Caco-2 (cell line): ENCODE data around the gene ENDOG. TPM values are rescaled to one million over a fixed set of nuclear protein-coding genes. Genes with fewer than 3 reads are reported as not detected.

Experiments used
- BruUV-seq: library from RNA; stranded (reverse); fragments of 400-500 nt; replicated peaks from 2 replicates; lab custom pipeline; 2021; lab: Mats Ljungman, UMichigan
- CTCF ChIA-PET: fragments of 300-600 bp; sonication (Branson Sonifier 250); formaldehyde crosslinking; loops from one replicate; lab custom pipeline; 2022; ENCODE audit warnings: antibody characterized with exemption; lab: Charles Lee
- POLR2A ChIA-PET: fragments of 300-600 bp; sonication (Branson Sonifier 250); formaldehyde crosslinking; loops from one replicate; lab custom pipeline; 2022; ENCODE audit warnings: antibody characterized with exemption; lab: Charles Lee
- DNase-seq, 2 experiments: peaks; one replicate each; pipeline versions ENCODE4 v3.0.0 to v3.0.0-alpha.2; 2020 to 2022
- H3K27me3 ChIP-seq: replicated peaks from 2 replicates; pipeline ENCODE4 v1.6.0; 2011; ENCODE audit warnings: low read length; ENCODE audit not compliant: control insufficient read depth, insufficient read depth
- H3K36me3 ChIP-seq: 2 replicates; pipeline ENCODE4 v1.5.1; 2011; ENCODE audit warnings: low read length; ENCODE audit not compliant: control insufficient read depth, insufficient read depth
- H3K4me1 ChIP-seq: fragments of 250-450 bp; sonication (Bioruptor Pico); 2 replicates; pipeline ENCODE4 v1.5.1; 2020; ENCODE audit warnings: mild to moderate bottlenecking
- H3K4me3 ChIP-seq: 2 replicates; pipeline ENCODE4 v1.5.1; 2011; ENCODE audit warnings: low read depth, mild to moderate bottlenecking, control low read depth, low read length
- H3K9me3 ChIP-seq: fragments of 250-450 bp; sonication (Bioruptor Pico); 2 replicates; pipeline ENCODE4 v1.5.1; 2020; ENCODE audit warnings: mild to moderate bottlenecking, moderate library complexity
- H3K27ac Mint-ChIP-seq: one replicate; pipeline ENCODE4 v1.8.0; 2022; ENCODE audit warnings: mixed read lengths; ENCODE audit not compliant: unreplicated experiment
- H3K27me3 Mint-ChIP-seq: one replicate; pipeline ENCODE4 v1.8.0; 2022; ENCODE audit warnings: mixed read lengths; ENCODE audit not compliant: insufficient read depth, unreplicated experiment
- H3K36me3 Mint-ChIP-seq: one replicate; pipeline ENCODE4 v1.8.0; 2022; ENCODE audit warnings: mild to moderate bottlenecking, mixed read lengths; ENCODE audit not compliant: insufficient read depth, unreplicated experiment
- H3K4me1 Mint-ChIP-seq: one replicate; pipeline ENCODE4 v1.8.0; 2022; ENCODE audit warnings: low read depth, mixed read lengths; ENCODE audit not compliant: unreplicated experiment
- H3K4me3 Mint-ChIP-seq: one replicate; pipeline ENCODE4 v1.8.0; 2022; ENCODE audit warnings: mild to moderate bottlenecking, moderate library complexity, mixed read lengths; ENCODE audit not compliant: unreplicated experiment
- H3K9me3 Mint-ChIP-seq: one replicate; pipeline ENCODE4 v1.8.0; 2022; ENCODE audit warnings: mixed read lengths; ENCODE audit not compliant: unreplicated experiment
- intact Hi-C: fragments of 100-400 bp; cut with micrococcal nuclease; formaldehyde crosslinking; loops from one replicate; pipeline ENCODE4 v1.10.0; 2022; ENCODE audit not compliant: unreplicated experiment
- total RNA-seq: library from RNA; stranded (reverse); gene quantifications from 2 replicates; pipeline ENCODE4 v1.2.3, GENCODE V29; 2022
- TF ChIP-seq, protein P1 (sequence below), 2 experiments: fragments of 200-600 bp in 1 of 2; IDR thresholded peaks; 1 replicate in 1 of 2; 2 replicates in 1 of 2; pipeline versions ENCODE4 v1.5.1 to v1.8.0; 2011 to 2022; ENCODE audit warnings: antibody characterized with exemption in 1 of 2, control low read depth in 1 of 2, inconsistent platforms in 1 of 2, low read depth in 1 of 2, low read length in 1 of 2, mild to moderate bottlenecking in 1 of 2, moderate library complexity in 1 of 2; ENCODE audit not compliant: insufficient read depth in 1 of 2, severe bottlenecking in 1 of 2, unreplicated experiment in 1 of 2

The ENDOG gene
- total RNA-seq, 1 experiment from 2014 or later = 30.0 TPM

DNA sequence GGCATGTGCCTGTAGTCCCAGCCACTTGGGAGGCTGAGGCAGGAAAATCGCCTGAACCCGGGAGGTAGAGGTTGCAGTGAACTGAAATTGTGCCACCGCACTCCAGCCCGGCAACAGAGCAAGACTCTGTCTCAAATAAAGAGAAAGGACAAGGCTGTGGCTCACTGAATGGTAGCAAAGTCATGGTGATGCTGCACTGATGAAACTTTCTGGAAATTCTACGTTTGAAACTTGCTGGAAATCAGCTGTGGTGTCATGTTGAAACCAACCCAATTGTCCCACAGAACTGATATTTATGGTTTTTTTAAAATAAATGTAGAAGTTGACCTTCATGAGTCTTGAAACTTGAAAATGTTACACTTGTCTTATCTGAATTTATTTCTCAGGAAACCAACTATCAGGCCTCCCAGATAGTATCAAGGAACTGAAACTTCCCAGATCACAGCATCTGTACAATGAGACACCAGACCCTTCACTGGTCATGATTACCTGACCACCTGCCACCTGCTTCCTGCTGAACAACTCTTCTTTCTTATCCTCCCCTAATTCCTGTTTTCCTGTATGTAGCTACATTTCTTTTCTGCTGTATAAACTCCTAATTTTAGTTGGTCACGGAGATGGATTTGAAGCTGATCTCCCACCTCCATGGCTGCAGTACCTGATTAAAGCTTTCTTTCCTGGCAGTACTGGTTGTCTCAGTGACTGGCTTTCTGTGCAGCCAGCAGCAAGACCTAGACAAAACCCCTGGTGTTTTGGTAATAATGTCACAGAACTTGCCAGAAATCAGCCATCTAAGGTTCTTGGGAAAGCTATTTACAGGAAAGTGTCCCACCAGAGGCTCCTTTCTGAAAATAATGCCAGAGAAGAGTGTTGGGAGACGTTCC is 36.9 kb upstream of the ENDOG start:
- POLR2A ChIA-PET = no interaction called here
- H3K4me3 ChIP-seq = no peak overlapping the region

DNA sequence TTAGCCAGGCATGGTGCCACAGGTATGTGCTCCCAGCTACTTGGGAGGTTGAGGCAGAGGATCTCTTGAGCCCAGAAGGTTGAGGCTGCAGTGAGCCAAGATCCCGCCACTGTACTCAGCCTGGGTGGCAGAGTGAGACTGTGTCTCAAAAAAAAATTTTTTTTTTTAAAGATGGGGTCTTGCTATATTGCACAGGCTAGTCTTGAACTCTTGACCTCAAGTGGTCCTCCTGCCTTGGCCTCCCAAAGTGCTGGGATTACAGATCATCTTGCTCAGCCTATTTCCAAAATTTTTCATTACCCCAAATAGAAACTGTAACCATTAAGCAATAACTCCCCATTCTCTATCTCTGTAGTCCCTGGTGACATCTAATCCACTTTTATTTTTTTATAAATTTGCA is 35.6 kb upstream of the ENDOG start:
- Mint-ChIP-seq H3K4me3 (no peak overlapping the region), H3K27ac (no peak overlapping the region), H3K4me1 (no peaks in the 10 kb centered on the region), H3K36me3 (peaks cover 11% of the 10 kb centered on the region), H3K27me3 (no peaks in the 10 kb centered on the region), H3K9me3 (peaks cover 9% of the 10 kb centered on the region)
- intact Hi-C loops = no loop called here
- no peak for DNase-seq
- H3K36me3 ChIP-seq = no peaks in the 10 kb centered on the region
- CTCF ChIA-PET = no interaction called here
- TF ChIP-seq, protein P1, sequence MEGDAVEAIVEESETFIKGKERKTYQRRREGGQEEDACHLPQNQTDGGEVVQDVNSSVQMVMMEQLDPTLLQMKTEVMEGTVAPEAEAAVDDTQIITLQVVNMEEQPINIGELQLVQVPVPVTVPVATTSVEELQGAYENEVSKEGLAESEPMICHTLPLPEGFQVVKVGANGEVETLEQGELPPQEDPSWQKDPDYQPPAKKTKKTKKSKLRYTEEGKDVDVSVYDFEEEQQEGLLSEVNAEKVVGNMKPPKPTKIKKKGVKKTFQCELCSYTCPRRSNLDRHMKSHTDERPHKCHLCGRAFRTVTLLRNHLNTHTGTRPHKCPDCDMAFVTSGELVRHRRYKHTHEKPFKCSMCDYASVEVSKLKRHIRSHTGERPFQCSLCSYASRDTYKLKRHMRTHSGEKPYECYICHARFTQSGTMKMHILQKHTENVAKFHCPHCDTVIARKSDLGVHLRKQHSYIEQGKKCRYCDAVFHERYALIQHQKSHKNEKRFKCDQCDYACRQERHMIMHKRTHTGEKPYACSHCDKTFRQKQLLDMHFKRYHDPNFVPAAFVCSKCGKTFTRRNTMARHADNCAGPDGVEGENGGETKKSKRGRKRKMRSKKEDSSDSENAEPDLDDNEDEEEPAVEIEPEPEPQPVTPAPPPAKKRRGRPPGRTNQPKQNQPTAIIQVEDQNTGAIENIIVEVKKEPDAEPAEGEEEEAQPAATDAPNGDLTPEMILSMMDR (IDR thresholded peaks at IDR 0.05; ENCODE audit: insufficient read depth in 1 of 2, low read depth in 1 of 2, low read length in 1 of 2, severe bottlenecking in 1 of 2, unreplicated experiment in 1 of 2) = no peak
- peaks cover 6% of the 10 kb centered on the region; the same call in 1 of the 2 replicates for H3K4me1 ChIP-seq
- peaks cover 7% of the 10 kb centered on the region; the same call in 1 of the 2 replicates for H3K9me3 ChIP-seq
- no TSS peak for BruUV-seq
- no peaks in the 10 kb centered on the region for H3K27me3 ChIP-seq
- POLR2A ChIA-PET = no interaction called here
- no peak overlapping the region for H3K4me3 ChIP-seq

More for the DNA sequence above, 36.9 kb upstream of the ENDOG start:
- H3K9me3 ChIP-seq = peaks cover 9% of the 10 kb centered on the region
- H3K27ac Mint-ChIP-seq = no peak overlapping the region
- peaks cover 4% of the 10 kb centered on the region; the same call in 1 of the 2 replicates for H3K4me1 ChIP-seq
- intact Hi-C loops = no loop called here
- no peak for DNase-seq
- no TSS peak for BruUV-seq
- TF ChIP-seq, protein P1 (IDR thresholded peaks at IDR 0.05; ENCODE audit: insufficient read depth in 1 of 2, low read depth in 1 of 2, low read length in 1 of 2, severe bottlenecking in 1 of 2, unreplicated experiment in 1 of 2) = no peak
- no peaks in the 10 kb centered on the region for H3K36me3 ChIP-seq
- CTCF ChIA-PET = no interaction called here
- no peaks in the 10 kb centered on the region for H3K4me1 Mint-ChIP-seq
- peaks cover 4% of the 10 kb centered on the region for H3K36me3 Mint-ChIP-seq
- no peaks in the 10 kb centered on the region for H3K27me3 ChIP-seq
- H3K4me3 Mint-ChIP-seq = no peak overlapping the region
- no peaks in the 10 kb centered on the region for H3K27me3 Mint-ChIP-seq
- H3K9me3 Mint-ChIP-seq = peaks cover 9% of the 10 kb centered on the region

DNA sequence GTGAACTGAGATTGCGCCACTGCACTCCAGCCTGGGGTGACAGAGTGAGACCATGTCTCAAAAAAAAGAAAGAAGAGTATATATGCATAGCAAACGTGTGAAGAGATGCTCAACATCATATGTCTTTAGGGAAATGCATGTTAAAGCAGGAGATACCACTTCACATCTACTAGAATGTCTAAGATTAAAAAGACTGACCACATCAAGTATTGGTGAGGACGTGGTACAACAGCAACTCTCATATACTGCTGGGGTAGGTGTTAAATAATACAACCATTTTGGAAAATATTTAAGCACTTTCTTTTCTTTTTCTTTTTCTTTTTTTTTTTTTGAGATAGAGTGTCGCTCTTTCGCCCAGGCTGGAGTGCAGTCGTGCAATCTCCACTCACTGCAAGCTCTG is 32.9 kb upstream of the ENDOG start:
- Histone ChIP-seq H3K36me3 (no peaks in the 10 kb centered on the region; the same call in 1 of the 2 replicates), H3K4me1 (peaks cover 6% of the 10 kb centered on the region; the same call in 1 of the 2 replicates), H3K9me3 (peaks cover 5% of the 10 kb centered on the region; the same call in 1 of the 2 replicates), H3K4me3 (no peak overlapping the region), H3K27me3 (no peaks in the 10 kb centered on the region)
- peaks cover 9% of the 10 kb centered on the region for H3K9me3 Mint-ChIP-seq
- intact Hi-C loops = no loop called here
- POLR2A ChIA-PET = interaction anchor here (0.7 kb wide), 1 partner anchor 45 kb away, joined by 4 read pairs; no protein-coding TSS in a partner anchor
- H3K4me3 Mint-ChIP-seq = no peak overlapping the region
- no peak for DNase-seq
- H3K27ac Mint-ChIP-seq = no peak overlapping the region
- CTCF ChIA-PET = no interaction called here
- H3K36me3 Mint-ChIP-seq = peaks cover 7% of the 10 kb centered on the region
- no peaks in the 10 kb centered on the region for H3K4me1 Mint-ChIP-seq
- TF ChIP-seq, protein P1 (IDR thresholded peaks at IDR 0.05; ENCODE audit: insufficient read depth in 1 of 2, low read depth in 1 of 2, low read length in 1 of 2, severe bottlenecking in 1 of 2, unreplicated experiment in 1 of 2) = no peak
- no peaks in the 10 kb centered on the region for H3K27me3 Mint-ChIP-seq
- no TSS peak for BruUV-seq
